OCI-LY1 (cell line): ENCODE results near the gene B3GLCT.

Experiments
- H2AFZ ChIP-seq: fragments of 200-600 bp; sonication (generic), shearing (Covaris generic); 2 replicates; pipeline ENCODE4 v1.6.0; 2014; ENCODE audit warnings: antibody characterized with exemption, mild to moderate bottlenecking, low read length
- H3F3A ChIP-seq: fragments of 200-600 bp; sonication (generic), shearing (Covaris generic); 2 replicates; pipeline ENCODE4 v1.6.0; 2014; ENCODE audit warnings: mild to moderate bottlenecking, antibody characterized with exemption, low read length, moderate library complexity; ENCODE audit not compliant: insufficient read depth
- H3K27ac ChIP-seq: fragments of 200-600 bp; sonication (generic); 2 replicates; pipeline ENCODE4 v1.5.1; 2014; ENCODE audit warnings: low read length, mixed run types, mild to moderate bottlenecking, low read depth; ENCODE audit not compliant: poor library complexity, severe bottlenecking
- H3K27me3 ChIP-seq: fragments of 200-600 bp; sonication (generic); 2 replicates; pipeline ENCODE4 v1.6.0; 2014; ENCODE audit warnings: antibody characterized with exemption, mild to moderate bottlenecking, low read length, moderate library complexity; ENCODE audit not compliant: insufficient read depth
- H3K36me3 ChIP-seq: fragments of 200-600 bp; sonication (generic); 2 replicates; pipeline ENCODE4 v1.6.1; 2014; ENCODE audit warnings: mild to moderate bottlenecking, antibody characterized with exemption, low read length, moderate library complexity, mixed read lengths; ENCODE audit not compliant: insufficient read depth
- H3K4me1 ChIP-seq: fragments of 200-600 bp; sonication (generic); 2 replicates; pipeline ENCODE4 v1.5.1; 2014; ENCODE audit warnings: mild to moderate bottlenecking, low read length, moderate library complexity; ENCODE audit not compliant: insufficient read depth, severe bottlenecking
- H3K4me2 ChIP-seq: fragments of 200-600 bp; sonication (generic), shearing (Covaris generic); 2 replicates; pipeline ENCODE4 v1.6.1; 2014; ENCODE audit warnings: low read length
- H3K4me3 ChIP-seq: fragments of 200-600 bp; sonication (generic); 2 replicates; pipeline ENCODE4 v1.5.1; 2014; ENCODE audit warnings: low read length, low read depth, mild to moderate bottlenecking, mixed read lengths; ENCODE audit not compliant: poor library complexity, severe bottlenecking
- H3K79me2 ChIP-seq: fragments of 200-600 bp; shearing (Covaris generic); 2 replicates; pipeline ENCODE4 v1.6.1; 2016; ENCODE audit warnings: mixed run types, low read length, mixed read lengths; ENCODE audit not compliant: insufficient read depth
- H3K9ac ChIP-seq: fragments of 200-600 bp; sonication (generic), shearing (Covaris generic); 2 replicates; pipeline ENCODE4 v1.6.1; 2014; ENCODE audit warnings: mild to moderate bottlenecking, low read length, mixed read lengths
- H3K9me2 ChIP-seq: fragments of 200-600 bp; sonication (generic), shearing (Covaris generic); 2 replicates; pipeline ENCODE4 v1.6.1; 2014; ENCODE audit warnings: low read depth, mild to moderate bottlenecking, low read length, mixed read lengths
- H3K9me3 ChIP-seq: fragments of 200-600 bp; shearing (Covaris generic); 2 replicates; pipeline ENCODE4 v1.6.1; 2014; ENCODE audit warnings: low read length, mixed read lengths
- H4K20me1 ChIP-seq: fragments of 200-600 bp; sonication (generic), shearing (Covaris generic); 2 replicates; pipeline ENCODE4 v1.6.0; 2016; ENCODE audit warnings: mild to moderate bottlenecking, low read length; ENCODE audit not compliant: insufficient read depth
- EZH2 ChIP-seq: fragments of 200-600 bp; sonication (generic), shearing (Covaris generic); IDR thresholded peaks from 2 replicates; pipeline ENCODE4 v1.8.0; 2017; ENCODE audit warnings: borderline replicate concordance, mixed run types, mild to moderate bottlenecking, antibody characterized with exemption, low read length, moderate library complexity, mixed read lengths
- TF ChIP-seq, protein P1 (sequence below): fragments of 200-600 bp; sonication (generic), shearing (Covaris generic); IDR thresholded peaks from 2 replicates; pipeline ENCODE4 v1.5.1; 2017; ENCODE audit warnings: mild to moderate bottlenecking, antibody characterized with exemption, low read length, moderate library complexity, mixed read lengths

B3GLCT gene

DNA sequence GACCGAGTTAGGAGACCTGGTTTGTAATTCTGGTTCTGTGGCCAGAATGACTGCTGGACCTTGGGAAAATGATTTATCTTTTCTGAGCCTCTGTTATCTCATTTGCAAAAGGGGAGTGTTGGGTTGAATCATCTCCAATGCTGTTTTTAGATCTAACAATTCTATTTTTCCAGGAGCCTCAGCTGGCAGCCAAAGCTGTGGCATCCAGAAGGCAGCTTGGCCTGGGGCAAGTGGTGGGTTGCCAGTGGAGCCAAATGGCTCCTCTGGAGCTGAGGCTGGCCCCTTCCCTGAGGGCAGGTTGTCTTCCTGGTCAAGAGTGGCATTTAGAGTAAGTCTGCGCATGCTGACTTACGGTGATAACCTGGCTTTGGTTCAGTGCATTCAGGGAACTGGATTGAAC, 21.3 kb downstream of the B3GLCT start:
- no peak for TF ChIP-seq EZH2
- TF ChIP-seq, protein P1, sequence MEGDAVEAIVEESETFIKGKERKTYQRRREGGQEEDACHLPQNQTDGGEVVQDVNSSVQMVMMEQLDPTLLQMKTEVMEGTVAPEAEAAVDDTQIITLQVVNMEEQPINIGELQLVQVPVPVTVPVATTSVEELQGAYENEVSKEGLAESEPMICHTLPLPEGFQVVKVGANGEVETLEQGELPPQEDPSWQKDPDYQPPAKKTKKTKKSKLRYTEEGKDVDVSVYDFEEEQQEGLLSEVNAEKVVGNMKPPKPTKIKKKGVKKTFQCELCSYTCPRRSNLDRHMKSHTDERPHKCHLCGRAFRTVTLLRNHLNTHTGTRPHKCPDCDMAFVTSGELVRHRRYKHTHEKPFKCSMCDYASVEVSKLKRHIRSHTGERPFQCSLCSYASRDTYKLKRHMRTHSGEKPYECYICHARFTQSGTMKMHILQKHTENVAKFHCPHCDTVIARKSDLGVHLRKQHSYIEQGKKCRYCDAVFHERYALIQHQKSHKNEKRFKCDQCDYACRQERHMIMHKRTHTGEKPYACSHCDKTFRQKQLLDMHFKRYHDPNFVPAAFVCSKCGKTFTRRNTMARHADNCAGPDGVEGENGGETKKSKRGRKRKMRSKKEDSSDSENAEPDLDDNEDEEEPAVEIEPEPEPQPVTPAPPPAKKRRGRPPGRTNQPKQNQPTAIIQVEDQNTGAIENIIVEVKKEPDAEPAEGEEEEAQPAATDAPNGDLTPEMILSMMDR: no peak
- Histone ChIP-seq H2AFZ (no peak overlapping the region), H3K79me2 (no peaks in the 10 kb centered on the region), H3K9me2 (no peaks in the 10 kb centered on the region), H3K36me3 (no peaks in the 10 kb centered on the region), H3K27ac (no peak overlapping the region), H3F3A (no peaks in the 10 kb centered on the region), H3K4me2 (no peak overlapping the region), H3K9ac (no peak overlapping the region), H3K4me1 (no peaks in the 10 kb centered on the region), H3K27me3 (no peaks in the 10 kb centered on the region), H3K9me3 (no peaks in the 10 kb centered on the region), H3K4me3 (no peak overlapping the region), H4K20me1 (no peaks in the 10 kb centered on the region)

DNA sequence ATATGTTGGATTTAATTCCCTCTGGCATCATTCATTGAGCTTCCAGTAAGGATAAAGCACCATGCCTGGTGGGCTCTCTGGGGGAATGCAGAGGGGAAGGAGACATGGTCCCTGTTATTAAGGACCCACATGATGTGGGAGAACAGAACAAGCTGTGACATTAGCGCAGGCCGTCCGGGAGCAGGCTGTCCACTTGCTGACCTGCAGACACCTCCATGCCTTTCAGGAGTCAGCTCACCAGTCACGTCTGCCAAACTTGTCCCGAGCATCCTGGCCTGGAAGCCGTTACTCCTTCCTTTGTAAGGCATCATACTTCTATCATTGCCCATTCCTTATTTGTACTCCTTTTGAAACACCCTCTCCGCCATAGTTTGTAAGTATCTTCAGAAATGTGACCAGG, 23.4 kb downstream of the B3GLCT start:
- Histone ChIP-seq H3K36me3 (no peaks in the 10 kb centered on the region), H3K9me2 (no peaks in the 10 kb centered on the region), H2AFZ (no peak overlapping the region), H3K9ac (no peak overlapping the region), H3K27me3 (no peaks in the 10 kb centered on the region), H4K20me1 (no peaks in the 10 kb centered on the region), H3F3A (no peaks in the 10 kb centered on the region), H3K4me2 (no peak overlapping the region), H3K79me2 (no peaks in the 10 kb centered on the region), H3K9me3 (no peaks in the 10 kb centered on the region), H3K27ac (no peak overlapping the region), H3K4me1 (no peaks in the 10 kb centered on the region), H3K4me3 (no peak overlapping the region)
- TF ChIP-seq, protein P1: no peak
- TF ChIP-seq EZH2: no peak

DNA sequence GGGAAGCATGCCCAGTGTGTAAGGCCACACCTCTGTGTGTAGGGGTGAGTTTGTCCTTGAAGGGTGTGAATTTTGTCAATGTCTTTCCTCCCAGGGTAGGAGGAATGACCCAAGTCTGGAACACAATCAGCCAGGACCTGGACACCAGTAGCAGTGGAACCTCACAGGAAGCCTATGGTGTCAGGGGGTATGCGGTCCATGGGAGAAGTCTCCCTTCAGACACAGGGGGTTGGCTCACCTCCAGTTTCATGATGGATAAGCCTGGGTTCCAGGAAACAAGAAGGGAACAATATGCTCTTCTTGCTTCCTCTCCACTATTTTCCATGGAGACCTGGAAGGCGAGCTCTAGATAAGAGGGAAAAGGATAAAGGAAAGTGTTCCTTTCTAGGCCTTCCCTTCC, 23.9 kb downstream of the B3GLCT start:
- Histone ChIP-seq H3K9me3 (no peaks in the 10 kb centered on the region), H3K9ac (no peak overlapping the region), H3K4me1 (no peaks in the 10 kb centered on the region), H3K79me2 (no peaks in the 10 kb centered on the region), H3K27ac (no peak overlapping the region), H3K4me2 (no peak overlapping the region), H4K20me1 (no peaks in the 10 kb centered on the region), H3K9me2 (no peaks in the 10 kb centered on the region), H3K36me3 (no peaks in the 10 kb centered on the region), H3K4me3 (no peak overlapping the region), H3F3A (no peaks in the 10 kb centered on the region), H2AFZ (no peak overlapping the region), H3K27me3 (no peaks in the 10 kb centered on the region)
- TF ChIP-seq EZH2: no peak
- TF ChIP-seq, protein P1: no peak
